Measurements from ENCODE around the gene CFAP54. TPM values are rescaled to one million over a fixed set of nuclear protein-coding genes. Genes with fewer than 3 reads are reported as not detected.

CFAP54 gene
- total RNA-seq, 4 donors from 2014 or later: 2.1 to 4.7 (median 3.6) TPM

- H3K27ac ChIP-seq: no peak overlapping the region
- ATAC-seq: no peak
- WGBS, 2 donors (ENCODE audit: low coverage in 1 of 2): 58 to 68% methylated on average over 2 of the region's 2 CpGs
- H3K4me1 ChIP-seq: peaks cover under 1 to 7% (median 2%) of the 10 kb centered on the region in 3 donors
- H3K4me3 ChIP-seq: no peak overlapping the region
- H3K9me3 ChIP-seq: no peaks in the 10 kb centered on the region
- no peaks in the 10 kb centered on the region for H3K36me3 ChIP-seq
- H3K27me3 ChIP-seq: no peaks in the 10 kb centered on the region
- no peak for TF ChIP-seq POLR2A (IDR thresholded peaks at IDR 0.05)
- TF ChIP-seq EP300 (IDR thresholded peaks at IDR 0.05): no peak
- TF ChIP-seq CTCF (IDR thresholded peaks at IDR 0.05): no peak
- no peak for TF ChIP-seq POLR2AphosphoS5 (IDR thresholded peaks at IDR 0.05)
Observed at GRCh38 chr12:96495841-96496545, 6.6 kb downstream of the CFAP54 start.

GRCh38 chr12:96496944-96497343 lies 7.6 kb downstream of the CFAP54 start:
- 67 to 83% methylated on average over 1 of the region's 1 CpG for WGBS, 2 donors (ENCODE audit: low coverage in 1 of 2)
- no peak for ATAC-seq
- peaks cover 5 to 15% (median 6%) of the 10 kb centered on the region in 3 donors for H3K4me1 ChIP-seq
- TF ChIP-seq POLR2A (IDR thresholded peaks at IDR 0.05): no peak
- TF ChIP-seq CTCF (IDR thresholded peaks at IDR 0.05): no peak
- TF ChIP-seq EP300 (IDR thresholded peaks at IDR 0.05): no peak
- no peak for TF ChIP-seq POLR2AphosphoS5 (IDR thresholded peaks at IDR 0.05)
- H3K36me3 ChIP-seq: no peaks in the 10 kb centered on the region
- no peak overlapping the region for H3K27ac ChIP-seq
- H3K27me3 ChIP-seq: no peaks in the 10 kb centered on the region
- H3K4me3 ChIP-seq: no peak overlapping the region
- no peaks in the 10 kb centered on the region for H3K9me3 ChIP-seq

- Histone ChIP-seq H3K4me1 (peaks cover 5 to 21% (median 6%) of the 10 kb centered on the region in 3 donors), H3K36me3 (no peaks in the 10 kb centered on the region), H3K4me3 (no peak overlapping the region), H3K9me3 (no peaks in the 10 kb centered on the region), H3K27me3 (no peaks in the 10 kb centered on the region), H3K27ac (no peak overlapping the region)
- WGBS, 2 donors (ENCODE audit: low coverage in 1 of 2): 78 to 79% methylated on average over 2 of the region's 2 CpGs
- no peak for ATAC-seq
- TF ChIP-seq POLR2A (IDR thresholded peaks at IDR 0.05) (no peak), EP300 (IDR thresholded peaks at IDR 0.05) (no peak), CTCF (IDR thresholded peaks at IDR 0.05) (no peak), POLR2AphosphoS5 (IDR thresholded peaks at IDR 0.05) (no peak)
Observed at GRCh38 chr12:96497855-96498254, 8.5 kb downstream of the CFAP54 start.

GRCh38 chr12:96500693-96501092 lies 11.3 kb downstream of the CFAP54 start:
- no peaks in the 10 kb centered on the region for H3K9me3 ChIP-seq
- no peaks in the 10 kb centered on the region for H3K36me3 ChIP-seq
- ATAC-seq: no peak
- TF ChIP-seq CTCF (IDR thresholded peaks at IDR 0.05) (peak in 3 of 4 experiments; percentile 10 to 38 (median 29)), POLR2AphosphoS5 (IDR thresholded peaks at IDR 0.05) (no peak), EP300 (IDR thresholded peaks at IDR 0.05) (no peak)
- peak overlapping the region in 2 of 4 donors; percentile 60 to 67 for H3K27ac ChIP-seq
- no peak overlapping the region for H3K4me3 ChIP-seq
- no peaks in the 10 kb centered on the region for H3K27me3 ChIP-seq
- 11 to 17% methylated on average over 3 of the region's 3 CpGs for WGBS, 2 donors (ENCODE audit: low coverage in 1 of 2)
- peaks cover 5 to 23% (median 6%) of the 10 kb centered on the region in 3 donors for H3K4me1 ChIP-seq

GRCh38 chr12:96501133-96501761 lies 11.9 kb downstream of the CFAP54 start:
- Histone ChIP-seq H3K27ac (peak overlapping the region; percentile 40 to 67 (median 57)), H3K4me3 (no peak overlapping the region), H3K9me3 (no peaks in the 10 kb centered on the region), H3K27me3 (no peaks in the 10 kb centered on the region), H3K4me1 (peaks cover 5 to 23% (median 6%) of the 10 kb centered on the region in 3 donors), H3K36me3 (no peaks in the 10 kb centered on the region)
- 25 to 43% methylated on average over 2 to 5 of the region's 5 CpGs for WGBS, 2 donors (ENCODE audit: low coverage in 1 of 2)
- peak; percentile 80 for ATAC-seq
- TF ChIP-seq POLR2AphosphoS5 (IDR thresholded peaks at IDR 0.05) (peak; percentile 20), EP300 (IDR thresholded peaks at IDR 0.05) (no peak)
